RWPE1 (cell line): ENCODE data around the gene MTMR2.

Source experiments
- CTCF ChIA-PET: fragments of 350-600 bp; sonication (Branson Sonifier 250); formaldehyde crosslinking; extraction: SDS; loops from one replicate; lab custom pipeline; 2021; lab: Yijun Ruan, JAX
- POLR2A ChIA-PET: fragments of 400-600 bp; formaldehyde crosslinking; extraction: SDS; loops from one replicate; lab custom pipeline; 2020; ENCODE audit warnings: antibody characterized with exemption; ENCODE audit not compliant: low non-redundant PET; lab: Yijun Ruan, JAX
- DNase-seq: peaks from one replicate; pipeline ENCODE4 v3.0.0; 2012; ENCODE audit warnings: low spot score
- H3K27ac ChIP-seq: fragments of 450-650 bp; 2 replicates; pipeline ENCODE4 v1.5.1; 2017
- CTCF ChIP-seq: fragments of 450-650 bp; conservative IDR thresholded peaks from 2 replicates; pipeline ENCODE4 v1.5.1; 2017; ENCODE audit warnings: low read depth, mild to moderate bottlenecking

MTMR2 gene

GRCh38 chr11:95793116-95793515, 130.8 kb downstream of the MTMR2 start:
- H3K27ac ChIP-seq: no peak overlapping the region
- no peak for TF ChIP-seq CTCF
- no peak for DNase-seq
- ChIA-PET POLR2A (no interaction called here), CTCF (no interaction called here)

DNA sequence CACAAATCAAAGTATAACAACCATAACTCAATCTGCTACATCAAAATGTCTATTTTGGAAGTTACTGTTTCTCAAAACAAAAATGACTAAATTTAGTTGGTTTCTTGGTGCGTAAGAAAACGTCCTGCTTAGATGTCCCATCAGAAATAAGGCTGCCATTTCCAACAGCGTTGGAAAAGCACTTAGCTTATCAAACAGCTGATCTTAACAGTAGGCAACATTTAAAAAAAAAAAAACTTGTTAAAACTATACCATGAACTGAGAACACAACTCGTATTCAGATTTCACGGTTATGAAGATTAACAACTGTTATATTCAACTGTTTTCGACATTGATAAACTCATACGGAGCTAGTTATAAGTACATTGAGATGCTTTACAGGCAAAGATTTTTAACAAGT, 131.2 kb downstream of the MTMR2 start:
- H3K27ac ChIP-seq: no peak overlapping the region
- no peak for DNase-seq
- no peak for TF ChIP-seq CTCF
- CTCF ChIA-PET: interaction anchor here (0.7 kb wide), 1 partner anchor 639 kb away, joined by 4 read pairs; no protein-coding TSS in a partner anchor
- POLR2A ChIA-PET: no interaction called here

DNA sequence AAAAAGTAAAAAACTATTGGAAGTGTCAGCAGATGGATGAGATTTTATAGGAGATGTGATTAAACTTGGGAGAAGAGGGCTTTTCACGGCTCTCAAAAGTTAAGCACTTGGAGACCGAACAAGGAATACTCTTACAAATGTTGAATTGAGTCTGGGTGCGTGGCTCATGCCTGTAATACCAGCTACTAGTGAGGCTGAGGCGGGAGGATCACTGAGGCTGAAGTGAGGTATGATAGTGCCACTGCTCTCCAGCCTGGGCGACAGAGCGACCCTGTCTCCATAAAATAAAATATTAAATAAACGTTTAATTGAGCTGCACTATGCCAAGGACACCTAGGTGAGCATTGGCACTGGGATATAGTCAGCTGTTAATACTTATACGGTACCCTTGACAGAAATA, 131.7 kb downstream of the MTMR2 start:
- ChIA-PET POLR2A (no interaction called here), CTCF (interaction anchor here (0.7 kb wide), 1 partner anchor 639 kb away, joined by 4 read pairs; no protein-coding TSS in a partner anchor)
- no peak overlapping the region for H3K27ac ChIP-seq
- TF ChIP-seq CTCF: no peak
- DNase-seq: no peak

GRCh38 chr11:95791709-95792033, 132.2 kb downstream of the MTMR2 start:
- POLR2A ChIA-PET: no interaction called here
- no peak for DNase-seq
- CTCF ChIA-PET: interaction anchor here (0.7 to 1.0 kb wide), 2 partner anchors 74 to 597 kb away, joined by 3 read pairs; no protein-coding TSS in a partner anchor
- no peak overlapping the region for H3K27ac ChIP-seq
- TF ChIP-seq CTCF: no peak

DNA sequence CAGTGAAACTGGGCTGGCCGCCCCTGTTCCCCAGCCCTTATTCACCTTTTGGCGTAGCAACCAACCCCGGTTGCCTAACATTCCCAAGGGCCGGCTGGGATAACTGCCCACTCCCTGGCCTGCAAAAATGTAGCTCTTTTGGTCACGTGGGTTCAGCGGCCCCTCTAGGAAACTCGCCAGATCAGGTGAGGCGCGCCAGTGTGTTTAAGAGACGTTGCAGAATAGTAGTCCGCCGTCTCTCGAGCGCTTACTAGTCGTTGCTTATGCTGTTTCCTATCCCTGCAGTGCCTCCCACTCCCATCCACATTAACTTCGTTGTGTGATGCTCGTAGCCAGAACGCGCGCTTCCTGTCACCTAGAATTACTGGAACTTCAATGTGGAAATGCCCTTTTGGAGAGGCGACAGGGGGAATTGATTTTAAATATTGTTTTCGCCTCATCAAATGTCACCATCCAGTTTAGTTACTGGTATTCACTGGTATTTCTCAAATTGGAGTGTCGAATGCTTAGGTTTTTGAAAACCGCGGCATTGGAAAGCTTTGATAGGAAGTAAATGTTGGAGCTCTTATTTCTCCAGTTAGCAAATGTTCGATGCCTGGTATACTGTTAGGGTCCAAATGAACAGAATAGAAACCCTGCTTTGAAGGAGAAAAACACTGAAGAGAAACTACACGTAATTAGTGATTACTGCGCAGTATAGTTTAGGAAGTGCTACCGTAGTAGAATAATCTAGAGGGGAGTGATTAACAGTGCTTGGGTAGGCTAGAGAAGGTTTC, 132.8 kb downstream of the MTMR2 start:
- CTCF ChIA-PET: interaction anchor here (0.7 to 1.0 kb wide), 2 partner anchors 74 to 597 kb away, joined by 3 read pairs; no protein-coding TSS in a partner anchor
- H3K27ac ChIP-seq: peak overlapping the region; percentile 95
- TF ChIP-seq CTCF: no peak
- DNase-seq: peak; percentile 61
- POLR2A ChIA-PET: no interaction called here

GRCh38 chr11:95790123-95790932, 133.6 kb downstream of the MTMR2 start, which contains the start of gene CEP57:
TSS of gene CEP57 (plus strand) at chr11:95790498. CDS start at chr11:95790699, 201 bp downstream.
- no peak for TF ChIP-seq CTCF
- CTCF ChIA-PET: interaction anchor here (0.6 to 0.8 kb wide), 4 partner anchors 12 to 611 kb away, joined by 3 read pairs; no protein-coding TSS in a partner anchor
- DNase-seq: peak; percentile 96
- peak within 1 kb of the TSS; percentile 95 for H3K27ac ChIP-seq
- POLR2A ChIA-PET: no interaction called here
